NCI-H345 (cell line): ENCODE data around the gene ATPAF2.
A peak's percentile ranks its signal among the peaks of the same experiment; 100 is the strongest.
"Not testable (repeated sequence)": the region's sequence is repeated elsewhere in the genome, so short reads cannot be mapped to it uniquely, and the experiment has no call there.

Experiments
- DNase-seq: peaks from one replicate; lab custom pipeline; 2025; lab: John Stamatoyannopoulos, UW

Gene ATPAF2

GRCh38 chr17:18009609-18010420 lies 29.2 kb downstream of the ATPAF2 start:
- no peak for DNase-seq

GRCh38 chr17:18008496-18009268 lies 30.3 kb downstream of the ATPAF2 start:
- DNase-seq = no peak

GRCh38 chr17:18006495-18007239 lies 32.3 kb downstream of the ATPAF2 start:
- DNase-seq = no peak

DNA sequence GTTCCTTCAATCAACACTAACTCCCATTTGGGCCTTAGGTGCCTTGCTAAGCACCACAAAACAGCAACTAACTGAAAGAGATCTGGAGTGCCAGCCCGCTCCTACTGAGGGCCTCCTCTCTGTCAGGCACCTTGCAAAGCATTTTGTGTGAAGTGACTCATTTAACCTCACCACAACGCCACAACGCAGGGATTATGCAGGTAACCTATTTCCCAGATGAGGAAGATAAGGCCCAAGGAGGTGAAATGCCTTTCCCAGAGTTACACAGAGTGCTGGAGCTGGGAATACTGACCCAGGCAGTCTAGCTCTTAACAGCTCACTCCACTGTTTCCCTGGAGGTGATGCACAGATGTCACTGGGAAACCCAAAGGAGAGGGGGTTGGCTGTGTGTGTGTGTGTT lies 33.5 kb downstream of the ATPAF2 start:
- no peak for DNase-seq

GRCh38 chr17:18004884-18005305 lies 34.1 kb downstream of the ATPAF2 start:
- DNase-seq = peak; percentile 11

GRCh38 chr17:18004345-18004744 lies 34.6 kb downstream of the ATPAF2 start:
- DNase-seq = peak; percentile 54

DNA sequence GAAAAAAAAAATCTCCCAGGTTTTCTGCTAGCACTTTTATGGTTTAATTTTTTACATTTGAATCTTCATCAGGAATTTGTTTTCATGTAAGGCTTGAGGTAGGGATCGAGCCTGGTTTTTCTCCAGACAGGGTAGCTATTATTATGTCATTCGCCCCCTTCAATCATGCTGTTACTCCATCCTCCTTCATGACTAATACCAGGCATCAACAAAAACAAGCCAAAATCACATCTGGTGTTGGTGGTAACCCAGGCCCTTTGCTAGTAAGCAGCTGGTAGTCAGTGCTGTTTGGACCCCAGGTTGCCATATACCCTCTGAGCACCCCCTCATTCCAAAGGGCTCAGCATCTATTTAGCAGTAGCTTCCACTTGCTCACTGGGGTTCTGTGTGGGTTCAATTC lies 36.8 kb downstream of the ATPAF2 start:
- no peak for DNase-seq

GRCh38 chr17:18000030-18000408 lies 38.9 kb downstream of the ATPAF2 start:
- no peak for DNase-seq

DNA sequence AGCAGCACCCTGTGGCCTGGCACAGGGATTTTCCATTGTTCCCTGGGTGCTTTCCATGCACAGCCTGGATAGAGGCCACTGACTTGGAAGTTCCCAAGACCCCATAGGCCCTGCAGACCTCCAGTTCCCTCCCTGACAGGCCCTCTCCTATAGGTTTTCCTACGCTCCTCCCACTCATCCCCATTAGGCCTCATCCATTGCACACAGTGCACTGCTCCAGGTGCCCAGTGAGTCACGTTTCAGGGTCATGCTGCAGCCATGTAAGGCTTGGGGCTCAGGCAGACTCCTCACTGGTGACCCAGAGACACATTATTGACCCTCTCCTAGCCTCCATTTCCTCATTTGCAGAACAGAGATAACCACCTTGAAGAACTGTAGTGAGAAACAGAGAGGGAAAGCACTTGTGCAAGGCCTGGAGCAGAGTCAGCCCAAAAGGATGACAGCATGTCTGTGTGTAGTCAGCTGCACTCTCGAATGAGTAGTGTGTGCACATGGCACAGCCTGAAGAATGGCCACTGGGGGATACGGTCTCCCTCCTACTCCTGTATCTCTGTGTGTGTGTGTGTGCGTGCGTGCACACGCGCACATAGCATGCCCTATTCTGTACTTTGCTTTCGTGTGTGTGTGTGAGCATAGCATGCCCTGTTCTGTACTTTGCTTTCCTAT lies 39.5 kb downstream of the ATPAF2 start:
- no peak for DNase-seq

DNA sequence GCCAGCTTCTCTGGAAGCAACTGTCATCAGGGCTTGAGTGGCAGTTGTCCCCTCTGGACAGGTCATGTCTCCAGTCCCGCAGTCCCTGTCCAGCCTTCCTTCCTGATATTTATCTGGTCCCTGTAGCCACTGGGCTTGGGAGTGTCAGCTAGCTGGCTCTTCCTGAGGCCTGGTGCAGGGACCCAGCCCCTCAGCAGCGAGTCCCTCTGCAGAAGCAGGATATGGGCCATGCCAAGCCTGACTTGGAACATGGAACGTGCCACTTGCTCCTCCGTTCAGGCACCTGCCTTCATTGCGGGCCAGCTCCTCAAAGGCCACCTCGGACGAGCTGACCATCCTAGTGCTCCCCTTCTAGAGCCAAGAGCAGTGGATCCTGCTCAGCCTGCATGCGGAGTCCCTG lies 40.0 kb downstream of the ATPAF2 start:
- no peak for DNase-seq

GRCh38 chr17:17995887-17996286 lies 43.1 kb downstream of the ATPAF2 start:
- not testable (repeated sequence) for DNase-seq

- DNase-seq = no peak
Observed at GRCh38 chr17:17994271-17995069, 44.5 kb downstream of the ATPAF2 start.

DNA sequence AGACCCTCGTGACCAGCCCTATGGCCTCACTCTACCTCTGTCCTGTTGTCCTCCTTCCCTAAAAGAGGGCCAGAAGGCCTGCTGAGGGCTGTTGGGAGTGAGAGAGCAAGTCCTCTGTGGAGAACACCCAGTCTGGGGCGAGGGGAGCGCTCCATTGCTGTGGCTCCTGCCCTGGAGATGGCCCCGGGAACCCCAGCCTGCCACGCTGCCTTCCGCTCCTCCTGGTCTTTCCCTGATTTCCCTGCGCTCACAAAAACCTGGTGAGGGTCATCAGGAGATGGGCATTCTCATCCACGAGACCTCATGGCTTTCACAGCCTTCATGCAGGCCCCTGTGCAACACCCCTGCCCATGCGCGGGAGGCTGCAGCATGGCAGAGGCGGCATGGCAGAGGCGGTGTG lies 45.1 kb downstream of the ATPAF2 start:
- no peak for DNase-seq

DNA sequence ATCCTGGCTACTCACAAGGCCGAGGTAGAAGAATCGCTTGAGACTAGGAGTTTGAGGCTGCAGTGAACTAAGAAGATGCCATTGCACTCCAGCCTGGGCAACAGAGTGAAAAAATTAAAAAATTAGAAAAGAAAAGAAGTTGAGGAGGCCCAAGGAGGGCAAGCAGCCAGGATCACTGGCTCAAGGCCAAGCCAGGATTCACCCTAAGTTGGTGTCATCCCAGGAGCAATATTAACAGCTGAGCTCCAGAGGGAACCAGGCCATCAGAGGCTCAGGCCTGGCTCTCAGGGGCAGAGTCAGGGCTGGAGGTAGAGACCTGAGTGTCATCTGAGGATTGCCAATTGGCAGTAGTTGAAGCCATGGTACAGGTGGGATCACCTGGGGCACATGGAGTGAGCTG lies 45.6 kb downstream of the ATPAF2 start:
- DNase-seq = no peak

DNA sequence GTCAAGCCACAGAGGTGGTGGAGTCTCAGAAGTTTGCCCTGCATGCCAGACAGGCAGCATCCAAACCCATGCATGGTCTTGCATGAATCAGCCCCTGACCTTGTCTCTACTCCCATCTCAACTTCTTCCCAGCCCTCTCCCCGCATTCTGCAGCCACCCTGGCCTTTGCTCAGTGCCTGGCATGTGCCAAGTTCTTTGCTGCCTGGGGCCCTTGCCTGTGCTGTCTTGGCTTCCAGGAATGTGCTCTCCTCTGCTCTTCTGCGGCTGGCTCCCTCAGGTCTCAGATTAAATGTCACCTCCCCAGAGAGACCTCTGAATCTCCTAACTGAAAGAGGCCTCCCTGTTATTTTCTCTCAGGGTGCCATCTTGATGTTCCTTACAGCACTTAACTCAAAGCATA lies 48.7 kb downstream of the ATPAF2 start:
- DNase-seq = no peak

DNA sequence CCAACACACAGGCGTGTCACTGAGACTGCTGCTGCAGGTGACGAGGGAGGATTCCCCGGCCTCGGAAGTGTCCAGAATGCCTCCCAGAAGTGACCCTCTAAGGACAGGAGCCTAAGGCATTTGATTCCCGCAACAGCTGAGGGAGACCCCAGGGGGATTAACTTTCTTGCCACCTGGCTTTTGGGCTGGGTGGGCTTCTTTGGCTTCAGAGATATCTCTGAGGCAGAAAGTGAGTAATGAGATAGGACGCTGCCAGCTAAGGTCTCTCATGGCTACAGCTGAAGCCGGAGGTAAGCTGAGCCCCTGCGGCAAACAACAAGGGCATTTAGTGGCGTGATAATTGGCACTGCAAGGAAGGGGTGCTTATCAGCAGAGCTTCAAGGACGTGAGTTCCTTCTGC lies 49.4 kb downstream of the ATPAF2 start:
- no peak for DNase-seq

DNA sequence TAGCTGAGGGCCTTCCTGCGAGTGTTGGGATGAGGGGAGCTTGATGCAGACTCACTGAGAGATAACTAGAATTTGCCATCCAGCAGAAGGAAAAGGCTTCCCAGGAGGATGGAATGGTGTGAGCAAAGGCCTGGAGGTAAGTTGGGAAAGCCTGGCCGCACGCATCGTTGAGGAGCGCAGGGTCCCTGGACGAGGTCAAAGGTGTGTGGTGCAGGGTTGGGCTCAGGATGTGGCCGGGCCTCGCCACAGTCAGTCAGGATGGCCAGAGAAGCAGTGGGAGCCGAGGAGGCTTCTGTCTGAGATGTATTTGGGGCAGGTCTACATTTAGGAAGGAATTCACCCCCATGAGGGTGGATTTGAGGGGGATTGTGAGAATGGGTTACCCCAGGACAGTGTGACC lies 49.9 kb downstream of the ATPAF2 start:
- no peak for DNase-seq

- no peak for DNase-seq
Observed at GRCh38 chr17:17988427-17988945, 50.5 kb downstream of the ATPAF2 start.

- DNase-seq = no peak
Observed at GRCh38 chr17:17987901-17988300, 51.1 kb downstream of the ATPAF2 start.

- DNase-seq = no peak
Observed at GRCh38 chr17:17987187-17987896, 51.6 kb downstream of the ATPAF2 start.
